ENCODE data around the gene SYT8.
"Not testable (repeated sequence)": the region's sequence is repeated elsewhere in the genome, so short reads cannot be mapped to it uniquely, and the experiment has no call there.

SYT8 gene

DNA sequence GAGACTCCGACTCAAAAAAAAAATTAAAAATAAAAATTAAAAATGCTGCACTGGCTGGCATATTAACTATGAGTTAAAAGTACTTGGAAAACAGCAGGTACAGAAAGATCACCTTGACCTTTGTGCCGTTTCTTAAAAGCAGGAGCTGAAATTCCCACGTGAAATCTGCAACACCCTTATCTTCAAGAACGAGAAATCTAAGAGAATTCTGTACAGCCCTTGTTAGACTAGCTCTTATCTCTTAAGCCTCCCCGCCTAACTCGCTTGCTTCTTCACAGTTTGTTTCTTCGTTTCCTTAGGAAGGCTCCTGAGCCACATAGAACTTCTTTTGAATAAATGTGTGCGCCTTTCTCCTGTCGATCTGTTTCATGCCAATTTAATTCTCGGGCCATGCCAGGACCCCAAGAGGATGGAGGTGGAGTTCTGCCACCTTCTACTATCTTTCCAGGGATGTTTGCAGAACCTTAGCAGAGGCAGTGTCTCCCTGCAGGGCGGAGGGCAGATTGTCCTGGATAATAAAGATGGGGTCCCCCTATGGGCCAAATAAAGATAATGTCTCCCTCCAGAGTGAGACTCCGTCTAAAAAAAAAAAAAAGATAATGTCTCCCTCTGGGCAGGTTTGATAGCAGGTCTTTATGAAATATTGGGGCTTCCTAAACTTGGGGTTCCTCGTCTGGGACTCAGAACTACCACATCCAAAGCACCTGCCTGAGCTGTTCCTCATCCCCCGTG lies 27.4 kb upstream of the SYT8 start:
- no peak overlapping the region for H3K4me2 ChIP-seq (ENCODE audit: low read depth, low read length)
- no peaks in the 10 kb centered on the region for H4K20me1 ChIP-seq (ENCODE audit: insufficient read depth, low read length)
- no peak for DNase-seq
- H2AFZ ChIP-seq (ENCODE audit: low read length), result no peak overlapping the region
- H3K36me3 ChIP-seq (replicated peaks; ENCODE audit: insufficient read depth, low read length), result no peaks in the 10 kb centered on the region
- TF ChIP-seq EZH2phosphoT487 (IDR thresholded peaks at IDR 0.05; ENCODE audit: low read length) (no peak), EZH2 (optimal IDR thresholded peaks at IDR 0.05; ENCODE audit: low read depth, low read length) (no peak), CTCF (IDR thresholded peaks at IDR 0.05; ENCODE audit: low read length) (no peak)
- peaks cover 96% of the 10 kb centered on the region for H3K27me3 ChIP-seq (replicated peaks; ENCODE audit: insufficient read depth, low read length)
- H3K79me2 ChIP-seq (ENCODE audit: low read length), result no peaks in the 10 kb centered on the region
- no peak overlapping the region for H3K27ac ChIP-seq (ENCODE audit: low read length)
- H3K9ac ChIP-seq (ENCODE audit: low read length), result no peak overlapping the region
- no peaks in the 10 kb centered on the region for H3F3A ChIP-seq (ENCODE audit: insufficient read depth, low read length)
- no peaks in the 10 kb centered on the region for H3K4me1 ChIP-seq (ENCODE audit: low read length)
- H3K4me3 ChIP-seq (ENCODE audit: low read length), result no peak overlapping the region
- no peaks in the 10 kb centered on the region for H3K9me2 ChIP-seq (replicated peaks; ENCODE audit: insufficient read depth, low read length)
- H3K9me3 ChIP-seq (replicated peaks; ENCODE audit: insufficient read depth, low read length), result no peaks in the 10 kb centered on the region

DNA sequence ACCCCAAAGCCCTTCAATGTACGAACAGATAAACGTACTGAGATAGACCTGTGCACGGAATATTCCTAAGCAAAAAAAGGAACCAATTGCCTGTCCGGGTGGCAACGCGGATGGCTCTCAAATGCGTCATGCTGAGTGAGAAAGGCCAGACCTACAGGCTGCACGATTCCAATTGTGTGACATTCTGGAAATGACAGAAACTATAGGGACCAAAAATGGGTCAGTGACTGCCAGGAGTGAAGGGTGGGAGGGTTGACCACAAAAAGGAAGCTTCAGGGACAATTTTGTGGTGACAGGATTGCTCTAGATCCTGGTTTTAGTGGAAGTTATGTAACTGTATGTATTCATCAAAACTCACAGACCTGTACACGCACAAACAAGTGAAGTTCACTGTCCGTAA lies 24.0 kb upstream of the SYT8 start:
- TF ChIP-seq EZH2phosphoT487 (IDR thresholded peaks at IDR 0.05; ENCODE audit: low read length) (no peak), EZH2 (optimal IDR thresholded peaks at IDR 0.05; ENCODE audit: low read depth, low read length) (no peak)
- H3K9me2 ChIP-seq (replicated peaks; ENCODE audit: insufficient read depth, low read length), result no peaks in the 10 kb centered on the region
- no peak for DNase-seq
- H3K27ac ChIP-seq (ENCODE audit: low read length), result no peak overlapping the region
- no peak overlapping the region for H3K4me3 ChIP-seq (ENCODE audit: low read length)
- peaks cover 99% of the 10 kb centered on the region for H3K27me3 ChIP-seq (replicated peaks; ENCODE audit: insufficient read depth, low read length)
- no peaks in the 10 kb centered on the region for H3F3A ChIP-seq (ENCODE audit: insufficient read depth, low read length)
- H4K20me1 ChIP-seq (ENCODE audit: insufficient read depth, low read length), result no peaks in the 10 kb centered on the region
- H2AFZ ChIP-seq (ENCODE audit: low read length), result no peak overlapping the region
- no peaks in the 10 kb centered on the region for H3K9me3 ChIP-seq (replicated peaks; ENCODE audit: insufficient read depth, low read length)
- no peaks in the 10 kb centered on the region for H3K4me1 ChIP-seq (ENCODE audit: low read length)
- H3K9ac ChIP-seq (ENCODE audit: low read length), result no peak overlapping the region
- no peaks in the 10 kb centered on the region for H3K36me3 ChIP-seq (replicated peaks; ENCODE audit: insufficient read depth, low read length)
- H3K4me2 ChIP-seq (ENCODE audit: low read depth, low read length), result no peak overlapping the region
- no peaks in the 10 kb centered on the region for H3K79me2 ChIP-seq (ENCODE audit: low read length)

DNA sequence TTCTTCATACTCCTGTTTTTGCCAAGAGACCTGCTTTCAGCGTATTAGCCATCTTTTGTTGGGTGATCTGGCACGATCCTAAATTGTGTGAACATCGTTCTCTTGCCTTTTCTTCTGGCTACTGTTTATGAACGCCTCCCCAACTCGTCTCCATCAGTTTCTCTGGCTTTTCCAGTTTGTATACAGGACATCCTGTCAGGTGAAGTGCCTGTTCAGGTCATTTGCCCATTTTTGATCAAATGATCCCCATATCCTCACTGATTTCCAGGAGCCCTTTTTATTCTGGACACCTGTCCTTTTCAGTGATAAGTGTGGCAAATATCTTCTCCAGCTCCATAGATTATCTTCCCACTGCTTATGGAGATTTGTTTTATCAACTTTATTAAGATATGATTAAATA lies 22.5 kb upstream of the SYT8 start:
- no peak for TF ChIP-seq EZH2 (optimal IDR thresholded peaks at IDR 0.05; ENCODE audit: low read depth, low read length)
- no peak for TF ChIP-seq EZH2phosphoT487 (IDR thresholded peaks at IDR 0.05; ENCODE audit: low read length)
- no peak for TF ChIP-seq CTCF (IDR thresholded peaks at IDR 0.05; ENCODE audit: low read length)
- H3K4me2 ChIP-seq (ENCODE audit: low read depth, low read length), result no peak overlapping the region
- no peak for DNase-seq
- no peaks in the 10 kb centered on the region for H3K79me2 ChIP-seq (ENCODE audit: low read length)
- H3K36me3 ChIP-seq (replicated peaks; ENCODE audit: insufficient read depth, low read length), result no peaks in the 10 kb centered on the region
- no peak overlapping the region for H3K9ac ChIP-seq (ENCODE audit: low read length)
- no peak overlapping the region for H3K4me3 ChIP-seq (ENCODE audit: low read length)
- no peaks in the 10 kb centered on the region for H3F3A ChIP-seq (ENCODE audit: insufficient read depth, low read length)
- no peak overlapping the region for H2AFZ ChIP-seq (ENCODE audit: low read length)
- no peak overlapping the region for H3K27ac ChIP-seq (ENCODE audit: low read length)
- no peaks in the 10 kb centered on the region for H3K9me2 ChIP-seq (replicated peaks; ENCODE audit: insufficient read depth, low read length)
- no peaks in the 10 kb centered on the region for H4K20me1 ChIP-seq (ENCODE audit: insufficient read depth, low read length)
- H3K9me3 ChIP-seq (replicated peaks; ENCODE audit: insufficient read depth, low read length), result no peaks in the 10 kb centered on the region
- H3K4me1 ChIP-seq (ENCODE audit: low read length), result no peaks in the 10 kb centered on the region
- H3K27me3 ChIP-seq (replicated peaks; ENCODE audit: insufficient read depth, low read length), result peaks cover 99% of the 10 kb centered on the region

DNA sequence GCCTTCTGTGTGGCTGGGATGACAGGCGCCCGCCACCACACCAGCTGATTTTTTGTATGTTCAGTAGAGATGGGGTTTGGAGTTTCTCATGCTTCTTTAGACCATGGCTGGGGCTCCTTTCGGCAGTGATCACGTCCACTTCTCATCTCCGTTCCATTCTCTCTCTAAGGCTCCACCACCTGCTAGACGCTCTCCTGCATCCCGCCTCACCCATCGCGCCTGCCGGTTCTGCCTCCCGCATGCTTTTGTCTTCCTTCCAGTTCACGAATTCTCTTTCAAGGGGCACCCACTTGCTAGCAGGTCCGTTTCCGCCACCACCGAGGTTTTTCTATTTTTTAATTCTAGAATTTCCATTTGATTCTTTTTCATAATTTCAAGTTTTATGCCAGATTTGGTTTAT lies 22.0 kb upstream of the SYT8 start:
- no peaks in the 10 kb centered on the region for H3K4me1 ChIP-seq (ENCODE audit: low read length)
- H3K9me2 ChIP-seq (replicated peaks; ENCODE audit: insufficient read depth, low read length), result no peaks in the 10 kb centered on the region
- no peaks in the 10 kb centered on the region for H3K79me2 ChIP-seq (ENCODE audit: low read length)
- no peak overlapping the region for H3K4me2 ChIP-seq (ENCODE audit: low read depth, low read length)
- no peaks in the 10 kb centered on the region for H3K9me3 ChIP-seq (replicated peaks; ENCODE audit: insufficient read depth, low read length)
- no peak overlapping the region for H2AFZ ChIP-seq (ENCODE audit: low read length)
- no peak overlapping the region for H3K4me3 ChIP-seq (ENCODE audit: low read length)
- H4K20me1 ChIP-seq (ENCODE audit: insufficient read depth, low read length), result no peaks in the 10 kb centered on the region
- DNase-seq, result no peak
- H3F3A ChIP-seq (ENCODE audit: insufficient read depth, low read length), result no peaks in the 10 kb centered on the region
- TF ChIP-seq CTCF (IDR thresholded peaks at IDR 0.05; ENCODE audit: low read length) (no peak), EZH2phosphoT487 (IDR thresholded peaks at IDR 0.05; ENCODE audit: low read length) (no peak), EZH2 (optimal IDR thresholded peaks at IDR 0.05; ENCODE audit: low read depth, low read length) (no peak)
- H3K9ac ChIP-seq (ENCODE audit: low read length), result no peak overlapping the region
- no peak overlapping the region for H3K27ac ChIP-seq (ENCODE audit: low read length)
- peaks cover 99% of the 10 kb centered on the region for H3K27me3 ChIP-seq (replicated peaks; ENCODE audit: insufficient read depth, low read length)
- no peaks in the 10 kb centered on the region for H3K36me3 ChIP-seq (replicated peaks; ENCODE audit: insufficient read depth, low read length)

GRCh38 chr11:1813356-1813755 lies 21.4 kb upstream of the SYT8 start:
- DNase-seq; H3K4me2 ChIP-seq (ENCODE audit: low read depth, low read length); H3K9ac ChIP-seq (ENCODE audit: low read length); H3F3A ChIP-seq (ENCODE audit: insufficient read depth, low read length); H3K4me1 ChIP-seq (ENCODE audit: low read length); H3K9me3 ChIP-seq (replicated peaks; ENCODE audit: insufficient read depth, low read length); H3K27ac ChIP-seq (ENCODE audit: low read length); H2AFZ ChIP-seq (ENCODE audit: low read length); H3K36me3 ChIP-seq (replicated peaks; ENCODE audit: insufficient read depth, low read length); H3K4me3 ChIP-seq (ENCODE audit: low read length); H3K79me2 ChIP-seq (ENCODE audit: low read length); H3K9me2 ChIP-seq (replicated peaks; ENCODE audit: insufficient read depth, low read length); H4K20me1 ChIP-seq (ENCODE audit: insufficient read depth, low read length): not testable (repeated sequence)
- peaks cover 99% of the 10 kb centered on the region for H3K27me3 ChIP-seq (replicated peaks; ENCODE audit: insufficient read depth, low read length)

Measured in MM.1S (cell line).